ENCODE data around the gene CLMP. TPM values are rescaled to one million over a fixed set of nuclear protein-coding genes. Genes with fewer than 3 reads are reported as not detected.

CLMP gene
- total RNA-seq, 2 experiments from 2014 or later, result 0.06 to 0.19 TPM

DNA sequence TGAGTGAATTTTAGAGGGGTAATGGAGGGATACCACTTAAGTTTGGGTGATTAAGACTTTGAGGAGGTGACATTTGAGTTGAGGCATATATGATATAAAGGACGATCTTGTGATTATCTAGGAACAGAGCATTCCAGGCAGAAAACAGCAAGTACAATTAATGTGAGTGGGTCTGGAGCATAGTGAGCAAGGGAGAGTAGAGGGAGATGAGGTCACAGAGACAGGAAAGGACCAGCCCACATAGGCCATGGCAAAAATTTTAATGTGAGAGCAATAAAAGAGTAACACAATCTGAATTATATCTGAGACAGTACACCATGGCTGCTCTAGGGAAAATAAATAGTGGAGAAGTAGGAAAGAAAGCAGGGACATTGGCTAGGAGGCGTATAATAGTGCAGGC is 118.6 kb downstream of the CLMP start:
- H3K4me1 ChIP-seq (ENCODE audit: insufficient read depth, low read length), result peaks cover 24% of the 10 kb centered on the region
- ChIA-PET CTCF (no interaction called here), POLR2A (interaction anchor here (4.3 kb wide), 1 partner anchor 13 kb away, joined by 34 read pairs; the partner anchor contains the start of gene HSPA8)
- TF ChIP-seq, protein P1, sequence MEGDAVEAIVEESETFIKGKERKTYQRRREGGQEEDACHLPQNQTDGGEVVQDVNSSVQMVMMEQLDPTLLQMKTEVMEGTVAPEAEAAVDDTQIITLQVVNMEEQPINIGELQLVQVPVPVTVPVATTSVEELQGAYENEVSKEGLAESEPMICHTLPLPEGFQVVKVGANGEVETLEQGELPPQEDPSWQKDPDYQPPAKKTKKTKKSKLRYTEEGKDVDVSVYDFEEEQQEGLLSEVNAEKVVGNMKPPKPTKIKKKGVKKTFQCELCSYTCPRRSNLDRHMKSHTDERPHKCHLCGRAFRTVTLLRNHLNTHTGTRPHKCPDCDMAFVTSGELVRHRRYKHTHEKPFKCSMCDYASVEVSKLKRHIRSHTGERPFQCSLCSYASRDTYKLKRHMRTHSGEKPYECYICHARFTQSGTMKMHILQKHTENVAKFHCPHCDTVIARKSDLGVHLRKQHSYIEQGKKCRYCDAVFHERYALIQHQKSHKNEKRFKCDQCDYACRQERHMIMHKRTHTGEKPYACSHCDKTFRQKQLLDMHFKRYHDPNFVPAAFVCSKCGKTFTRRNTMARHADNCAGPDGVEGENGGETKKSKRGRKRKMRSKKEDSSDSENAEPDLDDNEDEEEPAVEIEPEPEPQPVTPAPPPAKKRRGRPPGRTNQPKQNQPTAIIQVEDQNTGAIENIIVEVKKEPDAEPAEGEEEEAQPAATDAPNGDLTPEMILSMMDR (IDR thresholded peaks at IDR 0.05), result no peak
- Mint-ChIP-seq H3K27me3 (no peaks in the 10 kb centered on the region), H3K36me3 (ENCODE audit: low read depth) (no peaks in the 10 kb centered on the region), H3K9me3 (no peaks in the 10 kb centered on the region), H3K4me3 (no peak overlapping the region), H3K4me1 (ENCODE audit: low read depth) (peaks cover 34% of the 10 kb centered on the region), H3K27ac (no peak overlapping the region)
- DNase-seq, result no peak
- no peaks in the 10 kb centered on the region for H3K36me3 ChIP-seq (ENCODE audit: insufficient read depth, low read length)
- H3K4me3 ChIP-seq (ENCODE audit: low read length), result no peak overlapping the region
- ATAC-seq (ENCODE audit: poor library complexity), result no peak
- H3K9me3 ChIP-seq (ENCODE audit: control insufficient read depth in 1 of 2, insufficient read depth in 1 of 2, low read length in 2 of 2), result no peaks in the 10 kb centered on the region
- intact Hi-C loops (cut with DNase I, micrococcal nuclease), result no loop called here
- no peaks in the 10 kb centered on the region for H3K27me3 ChIP-seq (ENCODE audit: control insufficient read depth in 1 of 2, insufficient read depth in 2 of 2, low read length in 2 of 2)
- H3K27ac ChIP-seq (ENCODE audit: low read depth in 1 of 2, low read length in 2 of 2), result no peak overlapping the region

DNA sequence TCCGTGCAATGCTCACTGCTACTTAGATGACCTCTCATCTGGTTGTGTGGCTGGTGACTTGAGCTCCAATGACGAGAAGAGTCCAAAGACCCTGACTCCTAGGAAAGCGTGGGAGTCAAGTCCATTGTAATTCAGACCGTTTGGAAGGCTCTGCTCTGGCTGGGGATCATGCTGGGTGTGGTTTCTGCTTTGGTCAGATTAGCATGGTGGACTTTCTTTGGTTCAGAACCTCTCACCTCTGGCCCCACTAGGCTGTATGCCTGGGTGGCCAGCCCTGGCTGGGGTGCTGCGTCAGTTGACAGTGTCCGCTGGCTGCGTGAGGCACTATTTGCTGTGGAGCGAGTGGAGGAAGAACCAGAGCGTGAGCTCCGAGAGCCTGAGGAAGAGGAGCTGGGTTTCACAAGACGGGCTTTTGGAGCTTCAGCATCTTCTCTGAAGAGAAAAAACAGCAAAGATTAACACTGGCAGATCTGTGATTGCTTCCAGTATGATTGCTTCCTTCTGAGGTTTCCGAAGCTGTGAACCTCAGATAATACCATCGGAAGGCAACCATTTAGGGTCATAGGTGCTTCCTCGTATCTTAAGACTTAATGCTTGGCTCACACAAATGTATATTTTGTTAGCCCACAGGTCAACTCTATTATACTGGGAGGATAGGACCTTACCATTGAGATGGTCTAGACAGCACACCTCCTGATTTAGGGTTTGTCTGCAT is 121.5 kb downstream of the CLMP start:
- no peak overlapping the region for H3K4me3 Mint-ChIP-seq
- Histone ChIP-seq H3K27me3 (ENCODE audit: control insufficient read depth in 1 of 2, insufficient read depth in 2 of 2, low read length in 2 of 2) (no peaks in the 10 kb centered on the region), H3K27ac (ENCODE audit: low read depth in 1 of 2, low read length in 2 of 2) (peak overlapping the region in 1 of 2 donors; percentile 18), H3K9me3 (ENCODE audit: control insufficient read depth in 1 of 2, insufficient read depth in 1 of 2, low read length in 2 of 2) (no peaks in the 10 kb centered on the region), H3K36me3 (ENCODE audit: insufficient read depth, low read length) (no peaks in the 10 kb centered on the region), H3K4me3 (ENCODE audit: low read length) (no peak overlapping the region), H3K4me1 (ENCODE audit: insufficient read depth, low read length) (peaks cover 39% of the 10 kb centered on the region)
- no peak for DNase-seq
- intact Hi-C loops (cut with DNase I, micrococcal nuclease), result no loop called here
- H3K4me1 Mint-ChIP-seq (ENCODE audit: low read depth), result peaks cover 58% of the 10 kb centered on the region
- ChIA-PET POLR2A (interaction anchor here (1.0 to 12.3 kb wide), 5 partner anchors 10 to 398 kb away, joined by 3 to 171 read pairs (median 116); partner anchors contain the start of gene HSPA8), CTCF (interaction anchor here (1.0 to 1.6 kb wide), 4 partner anchors 8 to 30 kb away, joined by 3 to 5 read pairs (median 4); no protein-coding TSS in a partner anchor)
- no peak for ATAC-seq (ENCODE audit: poor library complexity)
- H3K27me3 Mint-ChIP-seq, result no peaks in the 10 kb centered on the region
- peak overlapping the region; percentile 96 for H3K27ac Mint-ChIP-seq
- H3K36me3 Mint-ChIP-seq (ENCODE audit: low read depth), result no peaks in the 10 kb centered on the region
- no peaks in the 10 kb centered on the region for H3K9me3 Mint-ChIP-seq
- TF ChIP-seq, protein P1 (IDR thresholded peaks at IDR 0.05), result no peak

GRCh38 chr11:123072762-123073161 is 122.3 kb downstream of the CLMP start:
- POLR2A ChIA-PET, result interaction anchor here (0.5 to 12.3 kb wide), 7 partner anchors 11 to 398 kb away, joined by 3 to 171 read pairs (median 8); partner anchors contain the start of gene HSPA8
- no peak for ATAC-seq (ENCODE audit: poor library complexity)
- CTCF ChIA-PET, result interaction anchor here (1.0 to 1.6 kb wide), 4 partner anchors 9 to 31 kb away, joined by 3 to 5 read pairs (median 4); no protein-coding TSS in a partner anchor
- peaks cover 44% of the 10 kb centered on the region for H3K4me1 ChIP-seq (ENCODE audit: insufficient read depth, low read length)
- no peaks in the 10 kb centered on the region for H3K9me3 Mint-ChIP-seq
- no peaks in the 10 kb centered on the region for H3K36me3 ChIP-seq (ENCODE audit: insufficient read depth, low read length)
- no peaks in the 10 kb centered on the region for H3K36me3 Mint-ChIP-seq (ENCODE audit: low read depth)
- H3K27ac ChIP-seq (ENCODE audit: low read depth in 1 of 2, low read length in 2 of 2), result peak overlapping the region in 1 of 2 donors; percentile 96
- no peaks in the 10 kb centered on the region for H3K27me3 Mint-ChIP-seq
- TF ChIP-seq, protein P1 (IDR thresholded peaks at IDR 0.05), result no peak
- H3K27me3 ChIP-seq (ENCODE audit: control insufficient read depth in 1 of 2, insufficient read depth in 2 of 2, low read length in 2 of 2), result no peaks in the 10 kb centered on the region
- no peak overlapping the region for H3K4me3 ChIP-seq (ENCODE audit: low read length)
- peak overlapping the region; percentile 96 for H3K27ac Mint-ChIP-seq
- peaks cover 61% of the 10 kb centered on the region for H3K4me1 Mint-ChIP-seq (ENCODE audit: low read depth)
- peak in 1 of 14 experiments; percentile 35 for DNase-seq
- H3K4me3 Mint-ChIP-seq, result peak overlapping the region; percentile 60
- intact Hi-C loops (cut with DNase I, micrococcal nuclease), result no loop called here
- no peaks in the 10 kb centered on the region for H3K9me3 ChIP-seq (ENCODE audit: control insufficient read depth in 1 of 2, insufficient read depth in 1 of 2, low read length in 2 of 2)
